SK-N-SH (cell line): ENCODE measurements around the gene TFPI. TPM values are rescaled to one million over a fixed set of nuclear protein-coding genes. Genes with fewer than 3 reads are reported as not detected.
A peak's percentile ranks its signal among the peaks of the same experiment; 100 is the strongest.

Experiments used
- CTCF ChIA-PET: fragments of 300-600, 350-600 bp; formaldehyde crosslinking; extraction: SDS; loops from one replicate; lab custom pipeline; 2021; lab: Yijun Ruan, JAX
- POLR2A ChIA-PET: fragments of 350-600 bp; sonication (Branson Sonifier 250); formaldehyde crosslinking; extraction: SDS; loops from one replicate; lab custom pipeline; 2020; ENCODE audit warnings: antibody characterized with exemption, inconsistent platforms; lab: Yijun Ruan, JAX
- DNase-seq: peaks from one replicate; pipeline ENCODE4 v3.0.0; 2012
- H2AFZ ChIP-seq: fragments of 200-600 bp; sonication (generic); 2 replicates; pipeline ENCODE4 v1.8.1; 2016; ENCODE audit warnings: antibody characterized with exemption, mild to moderate bottlenecking, low read depth
- H3F3A ChIP-seq: fragments of 200-600 bp; sonication (generic); replicated peaks from 2 replicates; pipeline ENCODE3; 2016; ENCODE audit warnings: antibody characterized with exemption, mild to moderate bottlenecking; ENCODE audit not compliant: insufficient read depth
- H3K27ac ChIP-seq, 2 experiments: fragments of 200-500 bp in 1 of 2; fragments of 200-600 bp in 1 of 2; sonication (Bioruptor generic) in 1 of 2; sonication (generic), shearing (Covaris generic) in 1 of 2; 2 replicates each; pipeline versions ENCODE4 v1.5.1 to v1.6.1; 2014 to 2016; ENCODE audit warnings: low read depth in 2 of 2, inconsistent platforms in 1 of 2, low read length in 1 of 2, mild to moderate bottlenecking in 1 of 2, mixed read lengths in 1 of 2
- H3K27me3 ChIP-seq: fragments of 200-600 bp; sonication (generic), shearing (Covaris generic); 2 replicates; pipeline ENCODE4 v1.6.1; 2016; ENCODE audit warnings: mixed run types; ENCODE audit not compliant: insufficient read depth
- H3K36me3 ChIP-seq, 2 experiments: fragments of 200-500 bp in 1 of 2; fragments of 200-600 bp in 1 of 2; sonication (Bioruptor generic) in 1 of 2; sonication (generic) in 1 of 2; replicated peaks in 1 of 2; 2 replicates each; pipeline versions ENCODE3 to v1.5.1; 2014 to 2016; ENCODE audit warnings: low read length in 1 of 2, mild to moderate bottlenecking in 1 of 2; ENCODE audit not compliant: insufficient read depth in 2 of 2, control insufficient read depth in 1 of 2
- H3K4me1 ChIP-seq, 2 experiments: fragments of 200-500 bp in 1 of 2; fragments of 200-600 bp in 1 of 2; sonication (Bioruptor generic) in 1 of 2; sonication (generic), shearing (Covaris generic) in 1 of 2; 2 replicates each; pipeline versions ENCODE4 v1.5.1 to v1.6.1; 2014 to 2016; ENCODE audit warnings: low read depth in 1 of 2, low read length in 1 of 2, mixed run types in 1 of 2; ENCODE audit not compliant: insufficient read depth in 2 of 2, control insufficient read depth in 1 of 2
- H3K4me2 ChIP-seq: fragments of 200-600 bp; sonication (generic), shearing (Covaris generic); 2 replicates; pipeline ENCODE4 v1.6.1; 2017; ENCODE audit warnings: mixed run types
- H3K4me3 ChIP-seq, 2 experiments: fragments of 200-500 bp in 1 of 2; fragments of 200-600 bp in 1 of 2; sonication (Bioruptor generic) in 1 of 2; sonication (generic), shearing (Covaris generic) in 1 of 2; 2 replicates each; pipeline versions ENCODE4 v1.5.1 to v1.8.1; 2014 to 2016; ENCODE audit warnings: low read depth in 2 of 2, inconsistent platforms in 1 of 2, low read length in 1 of 2, mild to moderate bottlenecking in 1 of 2, mixed read lengths in 1 of 2, moderate library complexity in 1 of 2
- H3K79me2 ChIP-seq: fragments of 200-600 bp; sonication (generic); 2 replicates; pipeline ENCODE4 v1.8.1; 2017; ENCODE audit warnings: mild to moderate bottlenecking; ENCODE audit not compliant: insufficient read depth
- H3K9ac ChIP-seq: fragments of 200-600 bp; sonication (generic); 2 replicates; pipeline ENCODE4 v1.6.1; 2017; ENCODE audit warnings: mixed run types
- H3K9me2 ChIP-seq: fragments of 200-600 bp; sonication (generic); 2 replicates; pipeline ENCODE4 v1.6.1; 2017; ENCODE audit warnings: mixed run types
- H3K9me3 ChIP-seq: fragments of 200-600 bp; sonication (generic); 2 replicates; pipeline ENCODE4 v1.6.1; 2017; ENCODE audit warnings: mixed run types, mild to moderate bottlenecking, moderate library complexity
- H4K20me1 ChIP-seq: fragments of 200-600 bp; sonication (generic); 2 replicates; pipeline ENCODE4 v1.6.1; 2017; ENCODE audit warnings: mild to moderate bottlenecking, mixed run types; ENCODE audit not compliant: insufficient read depth
- FOXJ3 ChIP-seq: sonication (generic); formaldehyde crosslinking; IDR thresholded peaks from 2 replicates; pipeline ENCODE4 v1.5.1; 2020; ENCODE audit warnings: mild to moderate bottlenecking, missing genetic modification reagents
- GATA2 ChIP-seq: sonication (generic); formaldehyde crosslinking; IDR thresholded peaks from 2 replicates; pipeline ENCODE4 v1.5.0; 2020; ENCODE audit warnings: mild to moderate bottlenecking, missing genetic modification reagents
- IRF3 ChIP-seq: fragments of 150-350 bp; IDR thresholded peaks from 2 replicates; pipeline ENCODE4 v1.6.1; 2016; ENCODE audit warnings: mild to moderate bottlenecking, low read depth, low read length
- PBX3 ChIP-seq: IDR thresholded peaks from 2 replicates; pipeline ENCODE4; 2012
- POLR2AphosphoS5 ChIP-seq: IDR thresholded peaks from 2 replicates; pipeline ENCODE4 v1.6.1; 2012; ENCODE audit warnings: low read depth, low read length
- RAD21 ChIP-seq: IDR thresholded peaks from 2 replicates; pipeline ENCODE4 v1.6.1; 2012; ENCODE audit warnings: mild to moderate bottlenecking, low read length
- RCOR1 ChIP-seq: fragments of 150-350 bp; IDR thresholded peaks from 2 replicates; pipeline ENCODE4 v1.6.1; 2017; ENCODE audit warnings: antibody characterized with exemption, low read length
- RFX5 ChIP-seq: IDR thresholded peaks from 2 replicates; pipeline ENCODE4 v1.6.1; 2012; ENCODE audit warnings: mild to moderate bottlenecking, improper control_type of control experiment, low read length
- SIN3A ChIP-seq: IDR thresholded peaks from 2 replicates; pipeline ENCODE4 v1.6.1; 2012; ENCODE audit warnings: low read depth, mild to moderate bottlenecking, low read length, moderate library complexity, borderline replicate concordance
- TEAD4 ChIP-seq: IDR thresholded peaks from 2 replicates; pipeline ENCODE4 v1.4.0; 2012; ENCODE audit warnings: mild to moderate bottlenecking, borderline replicate concordance; ENCODE audit not compliant: insufficient read depth
- USF1 ChIP-seq: IDR thresholded peaks from 2 replicates; pipeline ENCODE4 v1.4.0; 2012; ENCODE audit warnings: low read depth, borderline replicate concordance
- USF2 ChIP-seq: fragments of 150-350 bp; IDR thresholded peaks from 2 replicates; pipeline ENCODE4 v1.6.1; 2017; ENCODE audit warnings: antibody characterized with exemption, low read length, low read depth, borderline replicate concordance
- WGBS: methylation state at CpG from one replicate; pipeline ENCODE4 v1.1.6; 2017; ENCODE audit warnings: low lambda C conversion rate; 5-methylcytosine and 5-hydroxymethylcytosine counted together
- polyA plus RNA-seq, 3 experiments: library from polyadenylated mRNA; depleted of rRNA; stranded (reverse); fragments of >200 nt; gene quantifications; 2 replicates each; pipeline ENCODE4 v1.2.3, GENCODE V29; 2012

TFPI gene
- polyA plus RNA-seq, 1 of the 3 experiments (the other 2 are of a cell fraction) = 2.1 TPM

GRCh38 chr2:187575751-187576067, 21.5 kb upstream of the TFPI start:
- H3K79me2 ChIP-seq = no peaks in the 10 kb centered on the region
- no peaks in the 10 kb centered on the region for H3K9me2 ChIP-seq
- H3K4me1 ChIP-seq = peaks cover 0 to 10% of the 10 kb centered on the region in 2 experiments; a peak in 3 of 4 replicates
- no peaks in the 10 kb centered on the region for H4K20me1 ChIP-seq
- no peak for DNase-seq
- H3K9ac ChIP-seq = no peak overlapping the region
- no peak overlapping the region; a peak in 1 of 4 replicates for H3K27ac ChIP-seq
- H3F3A ChIP-seq = peaks cover 11% of the 10 kb centered on the region
- no peaks in the 10 kb centered on the region for H3K27me3 ChIP-seq
- H3K4me2 ChIP-seq = no peak overlapping the region
- ChIA-PET POLR2A (no interaction called here), CTCF (interaction anchor here (0.7 to 15.4 kb wide), 4 partner anchors 10 to 949 kb away, joined by 3 to 335 read pairs (median 3); no protein-coding TSS in a partner anchor)
- TF ChIP-seq SIN3A = no peak
- no peak for TF ChIP-seq TEAD4
- TF ChIP-seq FOXJ3 (CRISPR knock-in tag) = no peak
- TF ChIP-seq RAD21 = no peak
- TF ChIP-seq PBX3 = no peak
- TF ChIP-seq IRF3 = no peak
- no peak for TF ChIP-seq USF1
- TF ChIP-seq POLR2AphosphoS5 = no peak
- TF ChIP-seq RFX5 = no peak
- no peak for TF ChIP-seq GATA2 (CRISPR knock-in tag)
- no peak for TF ChIP-seq USF2
- no peak for TF ChIP-seq RCOR1
- H3K9me3 ChIP-seq = peaks cover 6% of the 10 kb centered on the region; the same call in 1 of the 2 replicates
- H3K36me3 ChIP-seq = peaks cover 0 to 6% of the 10 kb centered on the region in 2 experiments
- H3K4me3 ChIP-seq = no peak overlapping the region
- WGBS = 3% methylated on average over 1 of the region's 1 CpG
- peak overlapping the region; percentile 54; the same call in 1 of the 2 replicates for H2AFZ ChIP-seq
